Fibroblast of lung (primary cell): ENCODE data around the gene SEPHS1. TPM values are rescaled to one million over a fixed set of nuclear protein-coding genes. Genes with fewer than 3 reads are reported as not detected.

Source experiments
- DNase-seq, 2 donors: peaks; one replicate each; pipeline versions ENCODE4 v3.0.0 to v3.0.0-alpha.2; 2010; ENCODE audit warnings: low read depth in 2 of 2
- H2AFZ ChIP-seq: 2 replicates; pipeline ENCODE4 v1.5.1; 2012; ENCODE audit warnings: low read length, control low read depth, inconsistent platforms
- H3K27ac ChIP-seq: 2 replicates; pipeline ENCODE4 v1.5.1; 2011; ENCODE audit warnings: low read length, control low read depth; ENCODE audit not compliant: insufficient read depth
- H3K27me3 ChIP-seq: 2 replicates; pipeline ENCODE4 v1.5.1; 2011; ENCODE audit warnings: mild to moderate bottlenecking, low read length; ENCODE audit not compliant: control insufficient read depth, insufficient read depth
- H3K36me3 ChIP-seq: 2 replicates; pipeline ENCODE4 v1.5.1; 2011; ENCODE audit warnings: low read length; ENCODE audit not compliant: control insufficient read depth, insufficient read depth
- H3K4me1 ChIP-seq: 2 replicates; pipeline ENCODE4 v1.5.1; 2011; ENCODE audit warnings: low read length; ENCODE audit not compliant: control insufficient read depth, insufficient read depth; ENCODE audit errors: extremely low read depth
- H3K4me2 ChIP-seq: 2 replicates; pipeline ENCODE4 v1.5.1; 2011; ENCODE audit warnings: low read length, control low read depth; ENCODE audit not compliant: insufficient read depth; ENCODE audit errors: extremely low read depth
- H3K4me3 ChIP-seq, 4 experiments: fragments of 200-600 bp in 1 of 4; sonication (generic) in 1 of 4; replicated peaks in 1 of 4; 2 replicates each; pipeline ENCODE4 v1.5.1; 2011 to 2016; ENCODE audit warnings: low read length in 4 of 4, low read depth in 3 of 4, mild to moderate bottlenecking in 3 of 4, control low read depth in 2 of 4, inconsistent platforms in 1 of 4, mixed read lengths in 1 of 4; ENCODE audit not compliant: insufficient read depth in 1 of 4; ENCODE audit errors: control extremely low read depth in 1 of 4
- H3K79me2 ChIP-seq: 2 replicates; pipeline ENCODE4 v1.5.1; 2012; ENCODE audit warnings: mild to moderate bottlenecking, low read length, inconsistent platforms; ENCODE audit not compliant: control insufficient read depth, insufficient read depth
- H3K9ac ChIP-seq: 2 replicates; pipeline ENCODE4 v1.5.1; 2011; ENCODE audit warnings: mild to moderate bottlenecking, low read length, control low read depth; ENCODE audit not compliant: insufficient read depth
- H3K9me3 ChIP-seq: 2 replicates; pipeline ENCODE4 v1.5.1; 2012; ENCODE audit warnings: low read depth, low read length; ENCODE audit not compliant: control insufficient read depth, insufficient read depth
- H4K20me1 ChIP-seq: 2 replicates; pipeline ENCODE4 v1.5.1; 2011; ENCODE audit warnings: low read length; ENCODE audit not compliant: control insufficient read depth, insufficient read depth; ENCODE audit errors: extremely low read depth
- CTCF ChIP-seq, 2 donors: IDR thresholded peaks in 1 of 2; conservative IDR thresholded peaks in 1 of 2; 1 replicate in 1 of 2; 2 replicates in 1 of 2; pipeline ENCODE4 v1.5.1; 2011 to 2012; ENCODE audit warnings: low read length in 2 of 2, control low read depth in 1 of 2, inconsistent platforms in 1 of 2, low read depth in 1 of 2, mild to moderate bottlenecking in 1 of 2
- EZH2 ChIP-seq: IDR thresholded peaks from 2 replicates; pipeline ENCODE4 v1.5.1; 2012; ENCODE audit warnings: low read length, control low read depth, mild to moderate bottlenecking; ENCODE audit errors: missing control alignments
- polyA plus RNA-seq, 2 donors: library from polyadenylated mRNA; depleted of rRNA in 1 of 2; stranded (reverse) in 1 of 2; unstranded in 1 of 2; fragments of >200 nt; gene quantifications; 2 replicates each; pipeline ENCODE4 v1.2.1, GENCODE V29; 2011 to 2012; ENCODE audit warnings: missing spikeins in 1 of 2
- total RNA-seq: library from RNA; depleted of rRNA; stranded (reverse); fragments of >200 nt; gene quantifications from 2 replicates; pipeline ENCODE4 v1.2.1, GENCODE V29; 2014

Gene SEPHS1
- total and polyA plus RNA-seq, 2 donors (not counting 1 experiment from before 2014, with no cell fraction given): 27.4 to 50.6 TPM

DNA sequence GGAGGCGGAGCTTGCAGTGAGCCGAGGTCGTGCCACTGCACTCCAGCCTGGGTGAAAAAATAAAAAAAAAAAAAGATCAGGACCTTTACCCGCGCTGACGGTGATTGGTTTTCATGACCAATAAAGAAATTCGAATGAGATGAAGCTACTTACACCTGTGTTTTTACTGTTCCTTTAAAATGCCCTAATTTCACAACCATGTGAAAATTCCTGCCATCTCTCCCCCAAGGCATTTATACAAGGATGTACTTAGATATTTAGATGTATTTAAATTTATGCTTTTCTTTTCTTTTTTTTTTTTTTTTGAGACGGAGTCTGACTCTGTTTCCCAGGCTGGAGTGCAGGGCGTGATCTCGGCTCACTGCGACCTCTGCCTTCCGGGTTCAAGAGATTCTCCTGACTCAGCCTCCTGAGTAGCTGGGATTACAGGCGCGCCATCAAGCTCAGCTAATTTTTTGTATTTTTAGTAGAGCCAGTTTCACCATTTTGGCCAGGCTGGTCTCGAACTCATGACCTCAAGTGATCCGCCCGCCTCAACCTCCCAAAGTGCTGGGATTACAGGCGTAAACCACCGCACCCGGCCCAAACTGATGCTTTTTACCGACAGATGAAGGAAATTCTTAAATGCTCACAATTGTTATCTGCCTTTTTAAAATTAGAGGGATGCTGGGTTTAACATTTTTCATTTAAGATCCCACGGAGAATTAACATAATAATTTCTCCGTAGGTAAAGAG lies 45.1 kb downstream of the SEPHS1 start:
- Histone ChIP-seq H4K20me1 (no peaks in the 10 kb centered on the region), H3K36me3 (no peaks in the 10 kb centered on the region), H3K9ac (no peak overlapping the region), H3K27me3 (no peaks in the 10 kb centered on the region), H3K4me3 (peak overlapping the region in 1 of 4 experiments; percentile 8), H3K9me3 (no peaks in the 10 kb centered on the region), H3K27ac (no peak overlapping the region), H3K4me1 (no peaks in the 10 kb centered on the region), H3K4me2 (no peak overlapping the region), H3K79me2 (no peaks in the 10 kb centered on the region), H2AFZ (no peak overlapping the region)
- no peak for DNase-seq
- no peak for TF ChIP-seq EZH2
- TF ChIP-seq CTCF (conservative IDR thresholded peaks at IDR 0.05 in 1 of 2, IDR thresholded peaks at IDR 0.05 in 1 of 2; ENCODE audit: low read depth in 1 of 2, low read length in 2 of 2): no peak

DNA sequence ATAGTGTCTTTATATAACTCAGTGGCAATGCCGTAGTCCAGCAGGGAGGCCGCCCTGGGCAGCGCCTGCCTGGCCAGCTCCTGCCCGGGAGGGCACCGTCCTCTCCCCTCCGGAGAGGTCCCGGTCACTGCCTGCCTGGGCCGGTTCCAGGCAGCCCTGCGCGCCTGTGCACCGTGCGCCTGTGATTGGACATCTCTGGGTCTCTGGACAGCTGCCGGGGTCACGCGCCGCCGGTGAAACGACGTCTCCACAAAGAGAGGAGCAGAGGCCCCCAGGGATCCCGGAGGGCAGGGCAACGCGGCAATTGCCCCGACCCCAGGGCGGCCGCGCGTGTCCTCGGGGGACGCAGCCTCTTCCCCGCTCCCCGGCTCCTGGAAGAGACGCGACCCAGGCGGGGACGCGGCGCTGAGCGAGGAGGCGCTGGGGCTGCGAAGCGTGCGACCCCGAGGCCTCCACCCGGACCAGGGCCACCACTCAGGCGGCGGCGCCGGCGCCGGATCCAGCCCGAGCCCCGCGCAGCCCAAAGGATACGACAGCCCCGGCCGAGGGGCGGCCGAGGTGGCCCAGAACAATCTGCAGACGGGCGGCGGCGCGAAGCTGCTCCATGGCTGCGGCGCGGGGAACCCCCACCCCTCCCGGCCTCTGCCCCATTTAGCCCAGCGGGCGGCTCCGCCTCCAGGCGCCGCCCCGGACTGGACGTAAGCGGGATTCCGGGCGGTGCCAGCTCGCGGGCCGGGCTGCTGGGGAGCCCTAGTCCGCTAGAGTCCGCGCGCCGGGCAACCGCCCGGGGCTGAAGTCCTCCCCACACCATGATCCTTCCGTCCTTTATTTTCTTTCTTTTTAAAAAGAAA lies 48.4 kb downstream of the SEPHS1 start, which contains the start of gene PHYH:
PHYH (minus strand) TSS at position 628 of the 851 bp plus-strand sequence; CDS start at position 606, 22 bp downstream.
- H3K27ac ChIP-seq: peak within 1 kb of the TSS; percentile 77
- no peaks in the 10 kb centered on the region for H3K4me1 ChIP-seq
- H4K20me1 ChIP-seq: no peaks in the 10 kb centered on the region
- H3K79me2 ChIP-seq: no peaks in the 10 kb centered on the region
- H3K4me2 ChIP-seq: peak within 1 kb of the TSS; percentile 90
- no peaks in the 10 kb centered on the region for H3K27me3 ChIP-seq
- H3K9ac ChIP-seq: peak within 1 kb of the TSS; percentile 85
- H2AFZ ChIP-seq: peak within 1 kb of the TSS; percentile 77
- TF ChIP-seq CTCF (conservative IDR thresholded peaks at IDR 0.05 in 1 of 2, IDR thresholded peaks at IDR 0.05 in 1 of 2; ENCODE audit: low read depth in 1 of 2, low read length in 2 of 2) (no peak), EZH2 (no peak)
- H3K4me3 ChIP-seq: peak within 1 kb of the TSS; percentile 49 to 78 (median 60)
- H3K36me3 ChIP-seq: no peaks in the 10 kb centered on the region
- no peaks in the 10 kb centered on the region for H3K9me3 ChIP-seq
- DNase-seq: peak; percentile 80 to 86
